Panc1 (cell line): ENCODE measurements around the gene KLF6. TPM values are rescaled to one million over a fixed set of nuclear protein-coding genes. Genes with fewer than 3 reads are reported as not detected.
A peak's percentile ranks its signal among the peaks of the same experiment; 100 is the strongest.

Experiments
- ATAC-seq: fragments of 200-7000 bp; cut with Tn5 transposase; 2 replicates; pipeline ENCODE4 v1.9.1; 2020; ENCODE audit warnings: mild to moderate bottlenecking, moderate library complexity
- BruUV-seq: library from RNA; stranded (reverse); fragments of 400-500 nt; replicated peaks from 2 replicates; lab custom pipeline; 2021; lab: Mats Ljungman, UMichigan
- CTCF ChIA-PET: fragments of 300-600 bp; sonication (Branson Sonifier 250); formaldehyde crosslinking; loops from one replicate; lab custom pipeline; 2022; ENCODE audit warnings: antibody characterized with exemption; lab: Charles Lee
- POLR2A ChIA-PET: fragments of 300-600 bp; sonication (Branson Sonifier 250); formaldehyde crosslinking; loops from one replicate; lab custom pipeline; 2022; ENCODE audit warnings: antibody characterized with exemption; lab: Charles Lee
- DNase-seq: peaks from one replicate; pipeline ENCODE4 v3.0.0-alpha.2; 2010; ENCODE audit warnings: low read depth, low spot score
- H3K27ac ChIP-seq: 2 replicates; pipeline ENCODE4 v1.5.1; 2011; ENCODE audit warnings: mild to moderate bottlenecking, low read length, inconsistent platforms
- H3K27me3 ChIP-seq: fragments of 200-500 bp; sonication (Bioruptor generic); 2 replicates; pipeline ENCODE4 v1.6.0; 2014; ENCODE audit warnings: low read length, inconsistent platforms; ENCODE audit not compliant: control insufficient read depth, insufficient read depth
- H3K36me3 ChIP-seq: fragments of 200-500 bp; sonication (Bioruptor generic); 2 replicates; pipeline ENCODE4 v1.5.1; 2014; ENCODE audit warnings: inconsistent platforms, mild to moderate bottlenecking, low read length, moderate library complexity; ENCODE audit not compliant: control insufficient read depth, insufficient read depth
- H3K4me1 ChIP-seq: 2 replicates; pipeline ENCODE4 v1.5.1; 2011; ENCODE audit warnings: inconsistent platforms, mild to moderate bottlenecking, low read length, moderate library complexity; ENCODE audit not compliant: control insufficient read depth, insufficient read depth
- H3K4me3 ChIP-seq, 2 experiments: 2 replicates each; pipeline ENCODE4 v1.5.1; 2011 to 2012; ENCODE audit warnings: low read depth in 2 of 2, low read length in 2 of 2, mild to moderate bottlenecking in 2 of 2, inconsistent platforms in 1 of 2, moderate library complexity in 1 of 2
- H3K9me3 ChIP-seq: fragments of 200-500 bp; sonication (Bioruptor generic); 2 replicates; pipeline ENCODE4 v1.5.1; 2014; ENCODE audit warnings: low read depth, mild to moderate bottlenecking, inconsistent platforms, low read length, moderate library complexity; ENCODE audit not compliant: control insufficient read depth, insufficient read depth
- CTCF ChIP-seq: fragments of 450-650 bp; IDR thresholded peaks from 2 replicates; pipeline ENCODE4 v1.5.1; 2017; ENCODE audit warnings: mild to moderate bottlenecking
- POLR2AphosphoS5 ChIP-seq: IDR thresholded peaks from 2 replicates; pipeline ENCODE4 v1.6.1; 2012; ENCODE audit warnings: mild to moderate bottlenecking, low read depth, low read length, moderate library complexity
- SIN3A ChIP-seq: IDR thresholded peaks from 2 replicates; pipeline ENCODE4 v1.6.1; 2012; ENCODE audit warnings: low read depth, mild to moderate bottlenecking, low read length, moderate library complexity, borderline replicate concordance; ENCODE audit not compliant: insufficient read depth
- TCF7L2 ChIP-seq: IDR thresholded peaks from 2 replicates; pipeline ENCODE4 v1.6.1; 2011; ENCODE audit warnings: mild to moderate bottlenecking, low read depth, low read length, inconsistent platforms
- in situ Hi-C: cut with HindIII; loops from 2 replicates; pipeline ENCODE4 v1.10.0; 2016; ENCODE audit warnings: low sequenced_read_pairs, low pct_unique_long_range_greater_than_20kb
- intact Hi-C: fragments of 100-400 bp; cut with micrococcal nuclease; formaldehyde crosslinking; loops from one replicate; pipeline ENCODE4 v1.10.0; 2022; ENCODE audit not compliant: unreplicated experiment
- total RNA-seq: library from RNA; stranded (reverse); gene quantifications from one replicate; pipeline ENCODE4 v1.2.1, GENCODE V29; 2021; ENCODE audit not compliant: unreplicated experiment
- TF ChIP-seq, protein P1 (sequence below), 2 experiments: IDR thresholded peaks; 2 replicates each; pipeline ENCODE4 v1.6.1; 2011 to 2012; ENCODE audit warnings: low read depth in 2 of 2, control low read depth in 1 of 2, low read length in 1 of 2, mild to moderate bottlenecking in 1 of 2, moderate library complexity in 1 of 2; ENCODE audit not compliant: insufficient read depth in 1 of 2

KLF6 gene
- total RNA-seq, 1 experiment from 2014 or later, result 177 TPM

DNA sequence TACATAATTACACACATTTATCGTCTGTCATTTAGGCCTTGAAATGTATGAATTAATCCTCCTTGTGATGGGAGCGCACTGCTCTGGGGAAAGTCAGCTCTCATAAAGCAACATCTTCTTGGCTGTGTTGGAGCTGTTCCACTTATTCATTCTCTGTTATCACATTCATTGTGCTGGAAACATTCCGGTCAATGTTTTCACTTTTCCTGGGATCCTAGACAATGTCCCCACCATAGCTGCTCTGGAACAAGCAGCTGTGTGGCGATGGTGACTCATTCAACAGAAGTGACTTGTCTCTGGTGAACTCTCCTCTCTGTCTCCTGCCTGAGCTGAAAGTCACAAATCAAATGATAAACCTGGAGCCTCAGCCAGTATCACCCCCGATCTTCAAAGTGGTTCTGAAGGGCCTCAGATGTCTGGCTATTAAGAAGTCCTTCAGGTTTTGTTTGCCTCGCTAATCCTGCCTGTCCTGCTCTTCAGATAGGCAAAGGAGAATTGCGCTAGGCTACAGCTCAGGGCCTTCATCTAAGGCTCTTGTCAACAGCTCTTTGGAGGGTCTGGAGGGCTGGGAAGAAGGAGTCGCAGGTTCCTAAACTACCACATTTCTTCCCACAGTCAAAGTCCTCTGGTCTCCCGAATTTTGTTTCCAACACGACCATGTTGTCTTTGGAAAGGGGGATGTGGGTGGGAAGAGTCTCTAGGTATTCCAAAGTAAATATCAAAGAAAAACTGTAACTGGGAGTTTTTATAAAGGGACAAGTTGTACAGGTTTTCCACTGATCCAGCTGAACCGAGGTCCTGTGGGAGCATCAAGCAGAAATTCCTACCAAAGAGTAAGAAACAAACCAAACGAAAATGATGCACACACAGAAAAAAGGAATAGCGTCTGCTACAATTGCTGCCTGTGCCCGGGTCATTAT is 29.3 kb downstream of the KLF6 start:
- no peaks in the 10 kb centered on the region for H3K36me3 ChIP-seq
- ChIA-PET CTCF (no interaction called here), POLR2A (no interaction called here)
- ATAC-seq (peak; percentile 67), DNase-seq (no peak)
- peak overlapping the region; percentile 88 for H3K27ac ChIP-seq
- H3K27me3 ChIP-seq, result no peaks in the 10 kb centered on the region
- BruUV-seq, result no TSS peak
- no peak overlapping the region for H3K4me3 ChIP-seq
- intact Hi-C loops (no loop called here), in situ Hi-C loops (no loop called here)
- no peaks in the 10 kb centered on the region for H3K9me3 ChIP-seq
- peaks cover 44% of the 10 kb centered on the region for H3K4me1 ChIP-seq
- TF ChIP-seq POLR2AphosphoS5 (no peak), CTCF (no peak), TCF7L2 (no peak), SIN3A (no peak)
- TF ChIP-seq, protein P1, sequence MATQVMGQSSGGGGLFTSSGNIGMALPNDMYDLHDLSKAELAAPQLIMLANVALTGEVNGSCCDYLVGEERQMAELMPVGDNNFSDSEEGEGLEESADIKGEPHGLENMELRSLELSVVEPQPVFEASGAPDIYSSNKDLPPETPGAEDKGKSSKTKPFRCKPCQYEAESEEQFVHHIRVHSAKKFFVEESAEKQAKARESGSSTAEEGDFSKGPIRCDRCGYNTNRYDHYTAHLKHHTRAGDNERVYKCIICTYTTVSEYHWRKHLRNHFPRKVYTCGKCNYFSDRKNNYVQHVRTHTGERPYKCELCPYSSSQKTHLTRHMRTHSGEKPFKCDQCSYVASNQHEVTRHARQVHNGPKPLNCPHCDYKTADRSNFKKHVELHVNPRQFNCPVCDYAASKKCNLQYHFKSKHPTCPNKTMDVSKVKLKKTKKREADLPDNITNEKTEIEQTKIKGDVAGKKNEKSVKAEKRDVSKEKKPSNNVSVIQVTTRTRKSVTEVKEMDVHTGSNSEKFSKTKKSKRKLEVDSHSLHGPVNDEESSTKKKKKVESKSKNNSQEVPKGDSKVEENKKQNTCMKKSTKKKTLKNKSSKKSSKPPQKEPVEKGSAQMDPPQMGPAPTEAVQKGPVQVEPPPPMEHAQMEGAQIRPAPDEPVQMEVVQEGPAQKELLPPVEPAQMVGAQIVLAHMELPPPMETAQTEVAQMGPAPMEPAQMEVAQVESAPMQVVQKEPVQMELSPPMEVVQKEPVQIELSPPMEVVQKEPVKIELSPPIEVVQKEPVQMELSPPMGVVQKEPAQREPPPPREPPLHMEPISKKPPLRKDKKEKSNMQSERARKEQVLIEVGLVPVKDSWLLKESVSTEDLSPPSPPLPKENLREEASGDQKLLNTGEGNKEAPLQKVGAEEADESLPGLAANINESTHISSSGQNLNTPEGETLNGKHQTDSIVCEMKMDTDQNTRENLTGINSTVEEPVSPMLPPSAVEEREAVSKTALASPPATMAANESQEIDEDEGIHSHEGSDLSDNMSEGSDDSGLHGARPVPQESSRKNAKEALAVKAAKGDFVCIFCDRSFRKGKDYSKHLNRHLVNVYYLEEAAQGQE (IDR thresholded peaks at IDR 0.05; ENCODE audit: insufficient read depth in 1 of 2, low read depth in 2 of 2, low read length in 1 of 2), result no peak

GRCh38 chr10:3754727-3755439 is 30.1 kb downstream of the KLF6 start:
- no TSS peak for BruUV-seq
- no peak for TF ChIP-seq TCF7L2
- TF ChIP-seq CTCF, result no peak
- no peak for TF ChIP-seq POLR2AphosphoS5
- TF ChIP-seq, protein P1 (IDR thresholded peaks at IDR 0.05; ENCODE audit: insufficient read depth in 1 of 2, low read depth in 2 of 2, low read length in 1 of 2), result no peak
- no peak for TF ChIP-seq SIN3A
- CTCF ChIA-PET, result no interaction called here

More at GRCh38 chr10:3754727-3755439, 30.1 kb downstream of the KLF6 start:
- DNase-seq (no peak), ATAC-seq (peak; percentile 84)
- Histone ChIP-seq H3K27me3 (no peaks in the 10 kb centered on the region), H3K4me1 (peaks cover 49% of the 10 kb centered on the region), H3K27ac (peak overlapping the region; percentile 88), H3K9me3 (no peaks in the 10 kb centered on the region), H3K4me3 (no peak overlapping the region), H3K36me3 (no peaks in the 10 kb centered on the region)
- in situ Hi-C loops (no loop called here), intact Hi-C loops (no loop called here)
- POLR2A ChIA-PET, result no interaction called here
